CD14-positive monocyte (primary cell): ENCODE results near the gene CCDC88A. TPM values are rescaled to one million over a fixed set of nuclear protein-coding genes. Genes with fewer than 3 reads are reported as not detected.
A peak's percentile ranks its signal among the peaks of the same experiment; 100 is the strongest.

Experiments
- DNase-seq, 3 donors: peaks; one replicate each; pipeline ENCODE4 v3.0.0-alpha.2; 2011 to 2022
- H2AFZ ChIP-seq: 2 replicates; pipeline ENCODE4 v1.6.0; 2012; ENCODE audit warnings: mild to moderate bottlenecking, low read depth, low read length, inconsistent platforms; ENCODE audit not compliant: insufficient read depth, poor library complexity, severe bottlenecking
- H3K27ac ChIP-seq, 2 donors: 1 replicate in 1 of 2; 2 replicates in 1 of 2; pipeline ENCODE4 v1.5.1; 2012 to 2013; ENCODE audit warnings: low read length in 2 of 2, control low read depth in 1 of 2, inconsistent platforms in 1 of 2, low read depth in 1 of 2, mild to moderate bottlenecking in 1 of 2
- H3K27me3 ChIP-seq, 2 donors: one replicate each; pipeline versions ENCODE4 v1.6.0 to v1.6.1; 2011 to 2013; ENCODE audit warnings: low read length in 2 of 2; ENCODE audit not compliant: control insufficient read depth in 2 of 2, insufficient read depth in 2 of 2
- H3K36me3 ChIP-seq, 2 donors: replicated peaks in 1 of 2; 1 replicate in 1 of 2; 2 replicates in 1 of 2; pipeline versions ENCODE4 v1.5.1 to v1.6.1; 2012 to 2013; ENCODE audit warnings: low read length in 2 of 2, control low read depth in 1 of 2, inconsistent platforms in 1 of 2, mild to moderate bottlenecking in 1 of 2; ENCODE audit not compliant: insufficient read depth in 2 of 2, control insufficient read depth in 1 of 2
- H3K4me1 ChIP-seq, 2 donors: 1 replicate in 1 of 2; 2 replicates in 1 of 2; pipeline versions ENCODE4 v1.5.1 to v1.6.1; 2012 to 2013; ENCODE audit warnings: low read length in 2 of 2, control low read depth in 1 of 2, inconsistent platforms in 1 of 2, mild to moderate bottlenecking in 1 of 2, moderate library complexity in 1 of 2; ENCODE audit not compliant: insufficient read depth in 2 of 2, control insufficient read depth in 1 of 2
- H3K4me2 ChIP-seq: replicated peaks from 2 replicates; pipeline ENCODE3; 2012; ENCODE audit warnings: low read length, moderate library complexity, mild to moderate bottlenecking; ENCODE audit not compliant: poor library complexity, severe bottlenecking; ENCODE audit errors: extremely low read depth
- H3K4me3 ChIP-seq, 3 experiments: fragments of 200-600 bp in 1 of 3; sonication (generic) in 1 of 3; replicated peaks in 1 of 3; 1 replicate in 2 of 3; 2 replicates in 1 of 3; pipeline ENCODE4 v1.5.1; 2011 to 2013; ENCODE audit warnings: low read length in 3 of 3, mild to moderate bottlenecking in 3 of 3, control low read depth in 2 of 3, low read depth in 2 of 3, inconsistent platforms in 1 of 3, moderate library complexity in 1 of 3
- H3K79me2 ChIP-seq: 2 replicates; pipeline ENCODE4 v1.6.0; 2012; ENCODE audit warnings: mild to moderate bottlenecking, control low read depth, inconsistent platforms, low read length, moderate library complexity; ENCODE audit not compliant: insufficient read depth
- H3K9ac ChIP-seq: 2 replicates; pipeline ENCODE4 v1.6.0; 2017; ENCODE audit warnings: low read length, mild to moderate bottlenecking; ENCODE audit not compliant: insufficient read depth, poor library complexity, severe bottlenecking
- H3K9me3 ChIP-seq, 2 donors: replicated peaks in 1 of 2; 1 replicate in 1 of 2; 2 replicates in 1 of 2; pipeline versions ENCODE4 v1.5.1 to v1.6.1; 2012 to 2013; ENCODE audit warnings: low read length in 2 of 2, control low read depth in 1 of 2; ENCODE audit not compliant: control insufficient read depth in 1 of 2, insufficient read depth in 1 of 2
- H4K20me1 ChIP-seq: 2 replicates; pipeline ENCODE4 v1.6.0; 2012; ENCODE audit warnings: mild to moderate bottlenecking, low read length, control low read depth, moderate library complexity; ENCODE audit not compliant: insufficient read depth
- H3K27ac Mint-ChIP-seq, 7 donors: one replicate each; pipeline ENCODE4 v1.8.0; 2020; ENCODE audit warnings: mild to moderate bottlenecking in 7 of 7, mixed read lengths in 7 of 7, moderate library complexity in 6 of 7, inconsistent platforms in 2 of 7
- H3K27me3 Mint-ChIP-seq, 3 donors: one replicate each; pipeline ENCODE4 v1.8.0; 2021 to 2022; ENCODE audit warnings: low read depth in 3 of 3, mild to moderate bottlenecking in 3 of 3, mixed read lengths in 3 of 3, moderate library complexity in 3 of 3, inconsistent platforms in 1 of 3
- H3K36me3 Mint-ChIP-seq, 2 donors: one replicate each; pipeline ENCODE4 v1.8.0; 2020; ENCODE audit warnings: mixed read lengths in 2 of 2, inconsistent platforms in 1 of 2, mild to moderate bottlenecking in 1 of 2
- H3K4me1 Mint-ChIP-seq: one replicate; pipeline ENCODE4 v1.8.0; 2020; ENCODE audit warnings: mild to moderate bottlenecking, mixed read lengths
- H3K4me3 Mint-ChIP-seq, 2 donors: one replicate each; pipeline ENCODE4 v1.8.0; 2020; ENCODE audit warnings: mild to moderate bottlenecking in 2 of 2, mixed read lengths in 2 of 2, moderate library complexity in 1 of 2
- H3K9me3 Mint-ChIP-seq, 7 donors: one replicate each; pipeline ENCODE4 v1.8.0; 2020 to 2022; ENCODE audit warnings: mixed read lengths in 7 of 7, mild to moderate bottlenecking in 6 of 7, moderate library complexity in 6 of 7, inconsistent platforms in 2 of 7
- WGBS: methylation state at CpG from one replicate; pipeline ENCODE4 v1.1.5; 2013; ENCODE audit warnings: missing lambda C conversion rate; ENCODE audit not compliant: insufficient coverage; 5-methylcytosine and 5-hydroxymethylcytosine counted together
- intact Hi-C, 2 donors: fragments of 100-400 bp; cut with micrococcal nuclease; formaldehyde crosslinking; loops; one replicate each; pipeline versions ENCODE4 v1.15.0 to v1.15.1; 2023
- polyA plus RNA-seq, 3 donors: library from polyadenylated mRNA; depleted of rRNA in 1 of 3; unstranded in 2 of 3; stranded (reverse) in 1 of 3; fragments of 300-500 nt in 2 of 3; fragments of >200 nt in 1 of 3; fragmentation: Illumina TruSeq in 2 of 3; gene quantifications; 1 replicate in 2 of 3; 2 replicates in 1 of 3; pipeline ENCODE4 v1.2.3, GENCODE V29; 2012 to 2021
- TF ChIP-seq, protein P1 (sequence below): fragments of 200-600 bp; IDR thresholded peaks from one replicate; pipeline ENCODE4 v1.8.0; 2022; ENCODE audit warnings: antibody characterized with exemption, mild to moderate bottlenecking

The CCDC88A gene
- polyA plus RNA-seq, 3 donors = 9.9 to 57.1 (median 17.9) TPM

DNA sequence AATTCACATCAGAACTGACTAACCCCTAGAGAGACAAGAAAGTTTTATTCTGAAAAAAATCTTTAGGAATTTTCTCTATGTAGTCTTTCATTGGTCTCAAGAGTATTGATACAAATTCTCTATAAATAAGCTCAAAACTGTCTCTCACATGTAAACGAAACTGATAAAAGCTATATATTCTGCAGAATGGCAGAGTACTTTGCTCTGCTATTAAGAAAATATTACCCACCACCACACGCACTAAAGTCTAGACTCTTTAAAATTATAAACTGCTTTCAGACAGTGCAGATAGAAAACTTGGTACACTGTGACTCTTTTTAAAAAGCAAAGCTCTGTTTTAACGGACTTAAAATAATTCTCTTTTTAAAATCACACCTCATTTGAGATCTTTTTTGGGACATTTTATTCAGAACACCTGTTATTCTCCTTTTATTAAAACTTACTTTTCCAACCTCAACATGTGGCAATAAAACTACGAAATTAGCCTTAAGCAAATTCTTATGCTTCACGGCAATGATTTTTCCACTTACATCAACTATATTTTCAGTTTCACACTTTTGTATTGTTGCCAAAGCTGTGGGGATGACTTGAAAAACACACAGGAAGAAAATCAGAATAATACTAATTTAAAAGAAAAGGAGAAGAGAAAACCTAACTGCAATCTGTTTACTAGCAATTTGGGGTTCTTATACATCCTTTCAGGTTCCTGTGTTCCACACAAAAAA lies 58.0 kb downstream of the CCDC88A start:
- peaks cover 18% of the 10 kb centered on the region for H3K79me2 ChIP-seq
- peaks cover 16% of the 10 kb centered on the region for H4K20me1 ChIP-seq
- H3K27ac Mint-ChIP-seq = no peak overlapping the region

DNA sequence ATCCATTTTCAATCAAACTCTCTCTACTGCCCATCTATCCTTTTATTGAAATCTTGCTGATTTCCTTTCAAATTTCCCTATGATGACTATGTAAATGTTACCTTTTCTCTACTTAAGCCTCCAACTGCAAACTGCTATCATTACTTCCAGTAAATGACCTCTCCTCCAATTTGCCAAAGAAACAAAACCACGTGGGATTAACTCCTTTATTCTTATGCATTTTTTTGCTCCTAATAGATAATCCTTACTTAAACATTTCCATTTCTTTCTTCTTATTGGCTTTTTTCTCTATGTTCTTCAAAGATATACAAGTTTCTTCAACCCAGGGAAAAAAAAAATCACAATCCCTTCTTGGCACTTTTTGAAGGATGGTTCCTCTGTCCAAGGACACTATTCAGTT lies 61.2 kb downstream of the CCDC88A start:
- H3K79me2 ChIP-seq = peaks cover 9% of the 10 kb centered on the region
- peak overlapping the region in 2 of 7 donors; percentile 1 to 34 for H3K27ac Mint-ChIP-seq
- 90% methylated on average over 1 of the region's 1 CpG for WGBS
- H3K36me3 Mint-ChIP-seq = peaks cover 59 to 79% of the 10 kb centered on the region in 2 donors
- H4K20me1 ChIP-seq = peaks cover 8% of the 10 kb centered on the region
- no peaks in the 10 kb centered on the region for H3K27me3 ChIP-seq
- intact Hi-C loops = no loop called here
- H3K4me1 ChIP-seq = no peaks in the 10 kb centered on the region
- H2AFZ ChIP-seq = no peak overlapping the region
- peaks cover 2% of the 10 kb centered on the region for H3K4me1 Mint-ChIP-seq
- H3K9me3 ChIP-seq = no peaks in the 10 kb centered on the region
- no peak for DNase-seq
- H3K4me2 ChIP-seq = no peak overlapping the region
- no peak overlapping the region for H3K27ac ChIP-seq
- peaks cover 67 to 90% of the 10 kb centered on the region in 2 donors for H3K36me3 ChIP-seq
- TF ChIP-seq, protein P1, sequence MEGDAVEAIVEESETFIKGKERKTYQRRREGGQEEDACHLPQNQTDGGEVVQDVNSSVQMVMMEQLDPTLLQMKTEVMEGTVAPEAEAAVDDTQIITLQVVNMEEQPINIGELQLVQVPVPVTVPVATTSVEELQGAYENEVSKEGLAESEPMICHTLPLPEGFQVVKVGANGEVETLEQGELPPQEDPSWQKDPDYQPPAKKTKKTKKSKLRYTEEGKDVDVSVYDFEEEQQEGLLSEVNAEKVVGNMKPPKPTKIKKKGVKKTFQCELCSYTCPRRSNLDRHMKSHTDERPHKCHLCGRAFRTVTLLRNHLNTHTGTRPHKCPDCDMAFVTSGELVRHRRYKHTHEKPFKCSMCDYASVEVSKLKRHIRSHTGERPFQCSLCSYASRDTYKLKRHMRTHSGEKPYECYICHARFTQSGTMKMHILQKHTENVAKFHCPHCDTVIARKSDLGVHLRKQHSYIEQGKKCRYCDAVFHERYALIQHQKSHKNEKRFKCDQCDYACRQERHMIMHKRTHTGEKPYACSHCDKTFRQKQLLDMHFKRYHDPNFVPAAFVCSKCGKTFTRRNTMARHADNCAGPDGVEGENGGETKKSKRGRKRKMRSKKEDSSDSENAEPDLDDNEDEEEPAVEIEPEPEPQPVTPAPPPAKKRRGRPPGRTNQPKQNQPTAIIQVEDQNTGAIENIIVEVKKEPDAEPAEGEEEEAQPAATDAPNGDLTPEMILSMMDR = no peak
- H3K9ac ChIP-seq = no peak overlapping the region
- no peaks in the 10 kb centered on the region for H3K27me3 Mint-ChIP-seq
- H3K4me3 ChIP-seq = no peak overlapping the region
- peaks cover 0 to 3% (median 0%) of the 10 kb centered on the region in 7 donors for H3K9me3 Mint-ChIP-seq
- no peak overlapping the region for H3K4me3 Mint-ChIP-seq

More for the DNA sequence above, 58.0 kb downstream of the CCDC88A start:
- Histone ChIP-seq H3K9me3 (no peaks in the 10 kb centered on the region), H3K4me2 (no peak overlapping the region), H3K4me1 (peaks cover 3 to 19% of the 10 kb centered on the region in 2 donors), H3K27me3 (no peaks in the 10 kb centered on the region), H3K27ac (no peak overlapping the region), H3K9ac (no peak overlapping the region), H2AFZ (no peak overlapping the region), H3K4me3 (no peak overlapping the region), H3K36me3 (peaks cover 46 to 67% of the 10 kb centered on the region in 2 donors)
- no peak for DNase-seq
- H3K27me3 Mint-ChIP-seq = no peaks in the 10 kb centered on the region
- H3K36me3 Mint-ChIP-seq = peaks cover 40 to 52% of the 10 kb centered on the region in 2 donors
- TF ChIP-seq, protein P1 = no peak
- intact Hi-C loops = loop anchor here in 1 of 2 donors (10.0 kb wide), 1 partner anchor 53 kb away; the partner anchor contains the start of gene CCDC88A
- WGBS = no CpG with 5 or more reads among the region's 5 CpGs
- no peak overlapping the region for H3K4me3 Mint-ChIP-seq
- peaks cover 15% of the 10 kb centered on the region for H3K4me1 Mint-ChIP-seq
- no peaks in the 10 kb centered on the region for H3K9me3 Mint-ChIP-seq
